Activated B cell treated with CpG ODN at 0.5 μM for 24 hours (primary cell): ENCODE results near the gene XAGE1B. TPM values are rescaled to one million over a fixed set of nuclear protein-coding genes. Genes with fewer than 3 reads are reported as not detected.
"Not testable (repeated sequence)": the region's sequence is repeated elsewhere in the genome, so short reads cannot be mapped to it uniquely, and the experiment has no call there.

Experiments used
- ATAC-seq: fragments of 200-7000 bp; cut with Tn5 transposase; one replicate; pipeline ENCODE4 v1.10.0; 2021; ENCODE audit warnings: low read depth, mild to moderate bottlenecking, moderate library complexity
- CTCF ChIA-PET: fragments of 350-600 bp; sonication (Branson Sonifier 250); formaldehyde crosslinking; loops from one replicate; lab custom pipeline; 2021; ENCODE audit warnings: antibody characterized with exemption; lab: Charles Lee
- POLR2A ChIA-PET: fragments of 350-600 bp; sonication (Branson Sonifier 250); formaldehyde crosslinking; loops from one replicate; lab custom pipeline; 2021; ENCODE audit warnings: antibody characterized with exemption; lab: Charles Lee
- DNase-seq: peaks from one replicate; pipeline ENCODE4 v3.0.0; 2022
- H3K27ac Mint-ChIP-seq: one replicate; pipeline ENCODE4 v1.8.0; 2020; ENCODE audit warnings: mixed read lengths
- H3K27me3 Mint-ChIP-seq: one replicate; pipeline ENCODE4 v1.8.0; 2021; ENCODE audit warnings: mixed read lengths
- H3K36me3 Mint-ChIP-seq: one replicate; pipeline ENCODE4 v1.8.0; 2021; ENCODE audit warnings: low read depth, mixed read lengths
- H3K4me1 Mint-ChIP-seq: one replicate; pipeline ENCODE4 v1.8.0; 2021; ENCODE audit warnings: mixed read lengths
- H3K4me3 Mint-ChIP-seq: one replicate; pipeline ENCODE4 v1.8.0; 2020; ENCODE audit warnings: mild to moderate bottlenecking, mixed read lengths
- H3K9me3 Mint-ChIP-seq: one replicate; pipeline ENCODE4 v1.8.0; 2020; ENCODE audit warnings: mixed read lengths
- intact Hi-C: fragments of 100-400 bp; cut with micrococcal nuclease; formaldehyde crosslinking; loops from one replicate; pipeline ENCODE4 v1.15.1; 2024
- total RNA-seq: library from RNA; stranded (reverse); gene quantifications from 2 replicates; pipeline ENCODE4 v1.2.3, GENCODE V29; 2022
- TF ChIP-seq, protein P1 (sequence below): fragments of 200-600 bp; IDR thresholded peaks from one replicate; pipeline ENCODE4 v1.8.0; 2022; ENCODE audit warnings: antibody characterized with exemption, mild to moderate bottlenecking

XAGE1B gene
- total RNA-seq, 1 donor from 2014 or later = not detected

DNA sequence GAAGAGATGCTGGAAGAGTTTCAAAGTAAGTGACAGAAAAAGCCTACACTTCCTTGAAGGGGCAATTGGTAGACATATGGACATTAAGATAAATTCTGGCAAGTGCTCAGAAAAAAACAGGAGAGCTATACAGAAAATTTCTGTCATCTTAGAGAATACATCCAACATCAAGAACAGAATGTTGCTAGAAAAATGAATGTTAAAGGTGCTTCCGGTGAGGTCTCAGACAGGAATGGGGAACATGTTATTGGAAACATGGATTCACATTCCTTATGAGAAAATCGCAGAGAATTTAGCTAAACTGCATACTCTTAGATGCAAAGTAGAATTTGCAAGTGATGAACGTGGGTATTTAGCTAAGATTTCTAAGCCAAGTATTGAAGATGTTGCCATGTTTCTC, 9.5 kb downstream of the XAGE1B start:
- no peak for ATAC-seq
- no peak for DNase-seq
- POLR2A ChIA-PET = no interaction called here
- Mint-ChIP-seq H3K9me3 (no peaks in the 10 kb centered on the region), H3K36me3 (no peaks in the 10 kb centered on the region), H3K4me1 (no peaks in the 10 kb centered on the region), H3K27me3 (no peaks in the 10 kb centered on the region), H3K4me3 (no peak overlapping the region), H3K27ac (no peak overlapping the region)
- TF ChIP-seq, protein P1, sequence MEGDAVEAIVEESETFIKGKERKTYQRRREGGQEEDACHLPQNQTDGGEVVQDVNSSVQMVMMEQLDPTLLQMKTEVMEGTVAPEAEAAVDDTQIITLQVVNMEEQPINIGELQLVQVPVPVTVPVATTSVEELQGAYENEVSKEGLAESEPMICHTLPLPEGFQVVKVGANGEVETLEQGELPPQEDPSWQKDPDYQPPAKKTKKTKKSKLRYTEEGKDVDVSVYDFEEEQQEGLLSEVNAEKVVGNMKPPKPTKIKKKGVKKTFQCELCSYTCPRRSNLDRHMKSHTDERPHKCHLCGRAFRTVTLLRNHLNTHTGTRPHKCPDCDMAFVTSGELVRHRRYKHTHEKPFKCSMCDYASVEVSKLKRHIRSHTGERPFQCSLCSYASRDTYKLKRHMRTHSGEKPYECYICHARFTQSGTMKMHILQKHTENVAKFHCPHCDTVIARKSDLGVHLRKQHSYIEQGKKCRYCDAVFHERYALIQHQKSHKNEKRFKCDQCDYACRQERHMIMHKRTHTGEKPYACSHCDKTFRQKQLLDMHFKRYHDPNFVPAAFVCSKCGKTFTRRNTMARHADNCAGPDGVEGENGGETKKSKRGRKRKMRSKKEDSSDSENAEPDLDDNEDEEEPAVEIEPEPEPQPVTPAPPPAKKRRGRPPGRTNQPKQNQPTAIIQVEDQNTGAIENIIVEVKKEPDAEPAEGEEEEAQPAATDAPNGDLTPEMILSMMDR = no peak
- intact Hi-C loops = no loop called here
- CTCF ChIA-PET = no interaction called here

DNA sequence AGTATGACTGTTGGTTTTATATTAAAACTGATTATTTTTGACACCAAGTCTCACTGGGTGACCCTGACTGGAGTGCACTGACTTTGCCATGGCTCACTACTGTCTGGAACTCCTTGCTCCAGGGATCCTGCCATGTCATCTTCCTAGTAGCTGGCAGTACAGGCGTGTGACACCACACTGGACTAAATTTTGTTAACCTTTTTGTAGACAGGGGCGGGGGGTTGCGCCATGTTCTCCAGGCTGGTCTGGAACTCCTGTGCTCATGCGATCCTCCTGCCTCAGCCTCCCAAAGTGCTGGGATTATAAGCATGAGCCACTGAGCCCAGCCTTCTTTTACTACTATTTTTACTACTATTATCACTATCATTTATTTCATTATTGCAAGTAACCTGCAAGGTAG, 12.3 kb downstream of the XAGE1B start:
- no peak for ATAC-seq
- ChIA-PET POLR2A (no interaction called here), CTCF (no interaction called here)
- no peak overlapping the region for H3K4me3 Mint-ChIP-seq
- H3K4me1 Mint-ChIP-seq = no peaks in the 10 kb centered on the region
- TF ChIP-seq, protein P1 = no peak
- no peaks in the 10 kb centered on the region for H3K9me3 Mint-ChIP-seq
- H3K27me3 Mint-ChIP-seq = no peaks in the 10 kb centered on the region
- DNase-seq = no peak
- H3K27ac Mint-ChIP-seq = no peak overlapping the region
- intact Hi-C loops = no loop called here
- no peaks in the 10 kb centered on the region for H3K36me3 Mint-ChIP-seq

DNA sequence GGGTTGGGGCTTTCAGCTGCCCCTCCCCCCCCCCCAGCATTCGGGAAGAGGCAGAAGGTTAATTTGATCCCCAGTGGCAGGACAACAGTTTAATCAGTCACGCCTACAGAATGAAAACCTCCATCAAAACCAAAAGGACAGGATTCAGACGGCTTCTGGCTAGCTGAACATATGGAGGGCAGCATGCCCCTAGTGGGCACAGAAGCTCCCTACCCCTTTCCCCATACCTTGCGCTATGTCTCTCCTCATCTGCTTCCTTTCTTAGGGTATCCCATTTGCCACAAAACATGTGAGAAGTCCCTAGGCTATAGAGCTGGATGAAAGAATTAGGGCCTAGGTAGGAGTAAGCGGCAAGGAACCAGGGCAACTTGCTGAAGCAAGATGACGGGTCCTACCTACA, 15.5 kb downstream of the XAGE1B start:
- DNase-seq, ATAC-seq, CTCF ChIA-PET, POLR2A ChIA-PET, intact Hi-C loops, H3K27ac Mint-ChIP-seq, H3K4me1 Mint-ChIP-seq, H3K9me3 Mint-ChIP-seq, H3K36me3 Mint-ChIP-seq, H3K4me3 Mint-ChIP-seq, H3K27me3 Mint-ChIP-seq: not testable (repeated sequence)

DNA sequence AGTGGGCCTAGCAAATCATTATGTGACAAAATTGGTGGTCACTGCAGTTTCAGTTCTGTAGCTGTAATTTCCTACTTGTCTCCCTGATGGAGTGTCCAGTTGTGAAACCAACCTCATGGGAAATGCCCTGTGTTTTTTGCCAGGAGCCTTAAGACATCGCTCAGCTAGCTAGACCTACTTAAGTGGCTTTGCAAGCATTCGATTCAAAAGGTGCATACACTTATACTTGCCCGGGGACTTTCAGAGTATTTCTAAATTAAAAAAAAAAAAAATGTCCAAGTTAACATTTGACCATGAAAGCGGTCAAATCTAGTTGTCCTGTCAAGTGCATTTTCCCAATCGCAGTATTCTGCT, 20.5 kb downstream of the XAGE1B start:
- ATAC-seq, POLR2A ChIA-PET, H3K9me3 Mint-ChIP-seq, H3K36me3 Mint-ChIP-seq, H3K27ac Mint-ChIP-seq, DNase-seq, H3K4me1 Mint-ChIP-seq, CTCF ChIA-PET, intact Hi-C loops, H3K4me3 Mint-ChIP-seq, H3K27me3 Mint-ChIP-seq: not testable (repeated sequence)

DNA sequence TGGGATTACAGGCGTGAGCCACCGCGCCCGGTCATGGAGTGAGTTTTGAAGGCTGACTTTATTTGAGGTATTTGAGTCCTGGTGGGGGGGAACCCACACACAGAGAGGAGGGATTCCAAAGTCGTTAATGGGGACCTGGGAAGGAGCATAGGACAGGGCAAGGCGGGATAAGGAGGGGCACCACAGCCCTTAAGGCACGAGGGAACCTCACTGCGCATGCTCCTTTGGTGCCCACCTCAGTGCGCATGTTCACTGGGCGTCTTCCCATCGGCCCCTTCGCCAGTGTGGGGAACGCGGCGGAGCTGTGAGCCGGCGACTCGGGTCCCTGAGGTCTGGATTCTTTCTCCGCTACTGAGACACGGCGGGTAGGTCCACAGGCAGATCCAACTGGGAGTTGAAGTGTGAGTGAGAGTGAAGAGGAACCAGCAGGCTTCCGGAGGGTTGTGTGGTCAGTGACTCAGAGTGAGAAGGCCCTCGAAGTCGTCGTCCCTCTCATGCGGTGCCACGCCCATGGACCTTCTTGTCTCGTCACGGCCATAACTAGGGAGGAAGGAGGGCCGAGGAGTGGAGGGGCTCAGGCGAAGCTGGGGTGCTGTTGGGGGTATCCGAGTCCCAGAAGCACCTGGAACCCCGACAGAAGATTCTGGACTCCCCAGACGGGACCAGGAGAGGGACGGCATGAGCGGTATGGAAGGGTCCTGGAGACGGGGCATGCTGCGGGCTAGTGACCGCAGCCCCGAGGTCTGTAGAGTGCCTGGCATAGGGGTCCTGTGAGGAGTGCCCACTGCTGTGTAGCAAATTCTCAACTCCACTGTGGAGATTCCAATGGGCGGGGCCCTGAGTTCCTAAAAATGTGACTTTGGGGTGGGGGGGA, 21.1 kb downstream of the XAGE1B start, which contains the start of gene XAGE1A:
TSS of gene XAGE1A (plus strand) at position 264 of the 874 bp plus-strand sequence. CDS start 1,554 bp downstream, outside the sequence.
- ATAC-seq, POLR2A ChIA-PET, H3K27ac Mint-ChIP-seq, H3K27me3 Mint-ChIP-seq, H3K36me3 Mint-ChIP-seq, intact Hi-C loops, DNase-seq, CTCF ChIA-PET, H3K4me1 Mint-ChIP-seq, H3K9me3 Mint-ChIP-seq, H3K4me3 Mint-ChIP-seq: not testable (repeated sequence)

DNA sequence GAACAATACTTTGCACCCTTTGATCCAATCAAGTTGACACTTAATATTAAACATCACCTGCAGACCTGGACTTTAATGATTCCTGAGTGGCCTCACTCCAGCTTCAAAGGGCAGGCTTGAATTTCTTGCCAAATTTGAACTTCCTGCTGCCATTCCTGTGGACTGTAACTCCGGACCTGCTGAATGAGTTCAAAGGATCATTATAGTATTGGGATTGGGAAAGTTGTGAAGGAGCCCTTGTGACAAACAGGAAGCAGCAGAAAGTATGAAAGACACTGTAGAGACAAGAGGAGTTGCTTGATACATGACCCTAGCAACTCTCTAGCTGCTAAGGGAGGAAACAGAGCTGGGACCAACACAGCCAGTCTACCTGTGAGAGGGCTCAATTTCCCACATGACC, 45.6 kb downstream of the XAGE1B start:
- H3K4me3 Mint-ChIP-seq, H3K27ac Mint-ChIP-seq, H3K9me3 Mint-ChIP-seq, H3K4me1 Mint-ChIP-seq, H3K36me3 Mint-ChIP-seq, CTCF ChIA-PET, DNase-seq, intact Hi-C loops, POLR2A ChIA-PET, ATAC-seq, H3K27me3 Mint-ChIP-seq: not testable (repeated sequence)

Other genes starting within 250 kb of the XAGE1B start
- not detected in 2 replicates for gene XAGE2, start 148.0 kb downstream of the XAGE1B start, total RNA-seq
- gene XAGE1A, start 21.3 kb downstream of the XAGE1B start, total RNA-seq = not detected in 2 replicates
- gene SSX7, start 137.8 kb upstream of the XAGE1B start, total RNA-seq = not detected in 2 replicates
- gene SSX2, start 190.1 kb upstream of the XAGE1B start, total RNA-seq = not detected in 2 replicates
- gene SSX2B, start 234.2 kb upstream of the XAGE1B start, total RNA-seq = not detected in 2 replicates